Measurements from ENCODE around the gene TUT1.

GRCh38 chr11:62601372-62602140 is 10.2 kb upstream of the TUT1 start, which contains the start of gene MTA2:
- TF ChIP-seq CTCF (IDR thresholded peaks at IDR 0.05) (no peak), POLR2A (IDR thresholded peaks at IDR 0.05) (peak; percentile 42)
